ENCODE results near the gene ZBTB8B.

DNA sequence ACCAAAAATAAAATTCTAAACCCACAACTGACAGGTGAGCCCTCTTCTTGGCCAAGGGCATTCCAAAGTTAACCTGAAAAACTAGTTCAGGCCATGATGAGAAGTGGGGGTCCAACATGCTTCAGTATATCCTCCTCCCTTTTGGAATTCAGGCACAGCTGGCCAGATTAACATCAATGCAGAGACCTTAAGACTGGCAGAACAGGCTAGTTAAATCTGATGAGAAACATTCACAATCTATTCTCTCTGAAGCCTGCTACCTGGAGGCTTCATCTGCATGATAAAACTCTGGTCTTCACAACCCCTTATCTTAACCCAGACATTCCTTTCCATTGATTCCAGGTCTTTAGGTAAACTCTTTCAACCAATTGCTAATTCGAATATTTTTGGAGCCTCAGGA is 26.7 kb upstream of the ZBTB8B start:
- TF ChIP-seq CTCF (IDR thresholded peaks at IDR 0.05), result no peak
- TF ChIP-seq EP300 (IDR thresholded peaks at IDR 0.05), result no peak
